NT2/D1 (cell line): Measurements from ENCODE around the gene SCIN.
"Not testable (repeated sequence)": the region's sequence is repeated elsewhere in the genome, so short reads cannot be mapped to it uniquely, and the experiment has no call there.

Source experiments
- SUZ12 ChIP-seq: IDR thresholded peaks from 2 replicates; pipeline ENCODE4 v1.6.1; 2011; ENCODE audit not compliant: insufficient read length, insufficient read depth; ENCODE audit errors: extremely low read depth
- YY1 ChIP-seq: IDR thresholded peaks from 2 replicates; pipeline ENCODE4 v1.6.1; 2011; ENCODE audit not compliant: insufficient read length, insufficient read depth

DNA sequence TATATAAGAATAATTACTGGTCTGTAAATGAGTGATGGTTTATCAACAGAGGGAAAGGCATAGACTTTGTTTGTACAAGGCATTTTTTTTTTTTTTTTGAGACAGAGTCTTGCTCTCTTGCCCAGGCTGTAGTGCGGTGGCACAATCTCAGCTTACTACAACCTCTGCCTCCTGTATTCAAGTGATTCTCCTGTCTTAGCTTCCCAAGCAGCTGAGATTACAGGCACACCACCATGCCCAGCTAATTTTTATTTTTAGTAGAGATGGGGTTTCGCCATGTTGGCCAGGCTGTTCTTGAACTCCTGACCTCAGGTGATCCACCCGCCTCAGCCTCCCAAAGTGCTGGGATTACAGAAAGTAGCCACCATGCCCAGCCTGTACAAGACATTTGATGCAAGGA is 120.9 kb downstream of the SCIN start:
- TF ChIP-seq YY1, SUZ12: not testable (repeated sequence)
